ENCODE measurements around the gene RNGTT.

The RNGTT gene

DNA sequence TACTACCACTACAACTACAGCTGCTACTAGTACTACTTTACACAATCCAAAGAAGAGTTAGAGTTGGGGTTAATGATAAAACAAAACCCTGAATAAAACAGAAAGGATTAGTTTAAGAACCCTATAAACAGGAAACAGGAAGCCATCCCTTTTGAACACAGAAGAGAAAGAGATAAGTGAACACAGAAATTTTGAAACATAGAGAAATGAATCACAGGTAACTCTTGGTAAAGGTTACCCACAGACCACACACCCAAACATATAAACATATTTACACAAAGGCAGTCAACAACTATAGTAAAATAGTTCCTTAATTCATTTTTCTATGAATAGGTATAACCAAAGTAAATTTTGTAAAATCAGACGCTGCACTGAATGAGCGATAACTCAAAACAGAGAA lies 98.1 kb downstream of the RNGTT start:
- no peak for DNase-seq (ENCODE audit: low read depth)
- TF ChIP-seq, protein P1, sequence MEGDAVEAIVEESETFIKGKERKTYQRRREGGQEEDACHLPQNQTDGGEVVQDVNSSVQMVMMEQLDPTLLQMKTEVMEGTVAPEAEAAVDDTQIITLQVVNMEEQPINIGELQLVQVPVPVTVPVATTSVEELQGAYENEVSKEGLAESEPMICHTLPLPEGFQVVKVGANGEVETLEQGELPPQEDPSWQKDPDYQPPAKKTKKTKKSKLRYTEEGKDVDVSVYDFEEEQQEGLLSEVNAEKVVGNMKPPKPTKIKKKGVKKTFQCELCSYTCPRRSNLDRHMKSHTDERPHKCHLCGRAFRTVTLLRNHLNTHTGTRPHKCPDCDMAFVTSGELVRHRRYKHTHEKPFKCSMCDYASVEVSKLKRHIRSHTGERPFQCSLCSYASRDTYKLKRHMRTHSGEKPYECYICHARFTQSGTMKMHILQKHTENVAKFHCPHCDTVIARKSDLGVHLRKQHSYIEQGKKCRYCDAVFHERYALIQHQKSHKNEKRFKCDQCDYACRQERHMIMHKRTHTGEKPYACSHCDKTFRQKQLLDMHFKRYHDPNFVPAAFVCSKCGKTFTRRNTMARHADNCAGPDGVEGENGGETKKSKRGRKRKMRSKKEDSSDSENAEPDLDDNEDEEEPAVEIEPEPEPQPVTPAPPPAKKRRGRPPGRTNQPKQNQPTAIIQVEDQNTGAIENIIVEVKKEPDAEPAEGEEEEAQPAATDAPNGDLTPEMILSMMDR (conservative IDR thresholded peaks at IDR 0.05; ENCODE audit: low read depth, low read length), result no peak
- H3K4me3 ChIP-seq (ENCODE audit: low read depth, low read length), result no peak overlapping the region

DNA sequence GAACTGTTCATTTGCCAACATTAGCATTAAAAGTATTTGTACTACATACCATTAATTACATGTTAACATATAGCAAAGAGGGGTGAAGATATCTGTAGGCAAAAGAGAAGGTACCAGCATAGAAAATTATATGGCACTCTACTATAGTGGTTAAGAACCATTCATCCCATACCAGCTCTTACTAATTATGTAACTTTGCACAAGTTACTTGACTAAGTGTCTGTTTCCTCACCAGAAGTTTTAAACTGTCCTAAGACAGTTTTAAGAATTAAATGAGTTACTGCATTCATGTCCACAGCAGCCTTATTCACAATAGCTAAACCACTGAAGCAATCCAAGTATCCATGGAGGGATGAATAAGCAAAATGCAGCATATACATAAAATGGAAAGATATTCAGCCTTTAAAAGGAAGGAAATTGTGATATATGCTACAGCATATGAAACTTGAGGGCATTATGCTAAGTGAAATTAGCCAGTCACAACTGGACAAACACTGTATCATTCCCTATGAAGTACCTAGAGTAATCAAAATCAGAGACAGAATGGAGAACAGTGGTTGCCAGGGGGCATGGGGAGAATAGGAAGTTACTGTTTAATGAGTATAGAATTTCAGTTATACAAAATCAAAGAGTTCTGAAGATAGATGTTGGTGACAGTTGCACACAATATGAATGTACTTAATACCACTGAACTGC lies 98.9 kb downstream of the RNGTT start:
- DNase-seq (ENCODE audit: low read depth), result no peak
- no peak overlapping the region for H3K4me3 ChIP-seq (ENCODE audit: low read depth, low read length)
- TF ChIP-seq, protein P1 (conservative IDR thresholded peaks at IDR 0.05; ENCODE audit: low read depth, low read length), result no peak

DNA sequence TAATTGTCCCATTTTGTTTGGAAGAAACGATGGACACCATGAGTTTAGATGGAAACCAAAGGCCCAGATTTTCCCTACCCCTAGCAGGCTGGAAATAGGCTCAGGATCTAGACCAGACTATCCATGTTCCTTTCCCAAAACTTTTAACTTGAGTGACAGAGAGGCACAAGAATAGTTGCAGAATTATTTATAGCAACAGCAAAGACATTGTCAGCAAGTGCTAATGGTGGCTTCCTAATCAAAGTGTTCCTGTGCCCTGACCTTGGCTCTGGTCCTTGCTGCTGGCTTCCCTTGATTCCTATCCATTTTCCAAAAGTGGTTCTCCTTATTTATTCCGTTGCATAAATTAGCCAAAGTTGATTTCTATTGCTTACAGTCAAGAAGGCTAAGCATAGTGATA lies 103.1 kb downstream of the RNGTT start:
- no peak overlapping the region for H3K4me3 ChIP-seq (ENCODE audit: low read depth, low read length)
- TF ChIP-seq, protein P1 (conservative IDR thresholded peaks at IDR 0.05; ENCODE audit: low read depth, low read length), result no peak
- DNase-seq (ENCODE audit: low read depth), result no peak

DNA sequence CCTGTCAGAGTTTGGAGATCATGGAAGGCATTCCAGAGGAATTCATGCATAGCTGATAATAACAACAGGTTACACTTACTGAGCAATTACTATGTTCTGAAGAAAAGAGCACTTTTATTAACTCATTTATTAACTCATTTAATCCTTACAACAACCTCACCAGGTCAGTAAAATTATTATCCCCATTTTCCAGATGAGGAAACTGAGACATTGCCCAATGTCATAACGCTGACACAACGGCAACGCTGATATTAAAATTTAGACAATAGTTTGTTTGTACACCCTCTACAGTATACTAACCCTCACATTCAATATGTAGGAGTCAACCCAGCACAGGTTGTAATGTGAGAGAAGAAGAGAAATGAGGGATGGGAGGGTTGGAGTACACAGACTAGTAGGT lies 105.0 kb downstream of the RNGTT start:
- TF ChIP-seq, protein P1 (conservative IDR thresholded peaks at IDR 0.05; ENCODE audit: low read depth, low read length), result no peak
- H3K4me3 ChIP-seq (ENCODE audit: low read depth, low read length), result no peak overlapping the region
- DNase-seq (ENCODE audit: low read depth), result no peak

DNA sequence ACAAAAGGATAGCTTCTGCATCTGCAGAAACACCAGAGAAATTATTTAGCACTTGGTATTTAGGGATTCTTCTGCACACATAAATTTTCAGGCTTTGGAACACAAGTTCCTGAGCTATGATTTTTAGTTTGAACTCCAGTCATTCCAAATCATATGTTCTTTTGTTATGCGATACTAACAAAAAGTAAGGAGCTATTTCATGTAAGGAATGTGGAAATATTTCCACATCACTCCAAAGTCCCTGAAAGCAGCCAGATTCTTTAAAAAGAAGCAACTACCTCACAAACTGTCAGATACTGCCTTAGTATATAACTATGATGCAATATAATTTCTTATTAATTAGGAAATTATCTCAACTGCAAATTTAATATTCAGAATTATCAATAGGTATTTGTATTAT lies 106.9 kb downstream of the RNGTT start:
- peak; percentile 20 for DNase-seq (ENCODE audit: low read depth)
- TF ChIP-seq, protein P1 (conservative IDR thresholded peaks at IDR 0.05; ENCODE audit: low read depth, low read length), result no peak
- H3K4me3 ChIP-seq (ENCODE audit: low read depth, low read length), result no peak overlapping the region

DNA sequence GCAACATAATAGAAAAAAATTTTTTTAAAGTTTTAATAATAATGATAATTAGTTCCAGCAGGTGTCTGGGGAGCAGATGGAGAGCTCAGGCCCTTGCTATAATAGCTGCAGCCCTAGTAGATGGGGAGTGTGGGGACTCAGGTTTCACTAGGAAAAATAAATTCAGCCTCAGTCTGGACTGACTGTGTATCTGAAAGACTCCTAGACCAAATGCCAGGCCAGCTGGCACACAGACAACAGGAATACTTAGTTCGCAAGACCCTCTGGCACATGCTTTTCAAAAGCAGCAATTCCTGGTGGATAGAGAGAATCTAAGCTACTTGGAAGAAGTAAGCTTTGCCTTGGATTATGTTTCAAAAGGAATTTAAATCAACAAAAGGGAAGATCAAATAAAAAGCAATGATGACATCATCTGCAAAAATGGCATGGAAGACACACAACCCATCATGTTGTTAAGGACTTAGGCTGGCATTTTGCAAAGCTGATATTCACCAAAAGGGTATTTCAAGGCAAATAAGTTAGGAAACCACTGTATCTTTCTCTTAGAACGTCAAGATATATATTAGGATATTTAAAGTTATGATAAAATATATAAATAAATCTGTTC lies 107.8 kb downstream of the RNGTT start:
- no peak overlapping the region for H3K4me3 ChIP-seq (ENCODE audit: low read depth, low read length)
- DNase-seq (ENCODE audit: low read depth), result no peak
- TF ChIP-seq, protein P1 (conservative IDR thresholded peaks at IDR 0.05; ENCODE audit: low read depth, low read length), result no peak

DNA sequence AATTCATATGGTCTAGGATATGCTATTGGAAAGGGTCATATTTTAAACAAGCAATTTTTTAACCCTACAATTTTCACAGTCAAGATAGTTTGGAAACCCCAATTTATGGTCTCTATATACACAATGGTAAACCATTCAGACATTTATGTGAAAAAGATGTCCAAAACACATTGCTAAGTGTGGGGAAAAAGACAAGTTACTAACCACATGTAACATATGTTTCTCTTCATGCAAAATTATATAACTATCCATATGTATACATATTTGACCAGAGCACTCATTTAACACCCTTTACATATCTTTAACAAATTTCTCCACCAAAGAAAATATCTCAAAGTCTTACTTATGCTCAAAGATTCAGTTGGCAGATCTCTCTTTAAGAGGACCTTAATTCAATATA lies 110.6 kb downstream of the RNGTT start:
- H3K4me3 ChIP-seq (ENCODE audit: low read depth, low read length), result no peak overlapping the region
- DNase-seq (ENCODE audit: low read depth), result no peak
- TF ChIP-seq, protein P1 (conservative IDR thresholded peaks at IDR 0.05; ENCODE audit: low read depth, low read length), result no peak
